Calu3 (cell line): ENCODE results near the gene KATNIP. TPM values are rescaled to one million over a fixed set of nuclear protein-coding genes. Genes with fewer than 3 reads are reported as not detected.

Experiments used
- BruUV-seq: library from RNA; stranded (reverse); fragments of 400-500 nt; replicated peaks from 2 replicates; lab custom pipeline; 2021; lab: Mats Ljungman, UMichigan
- CTCF ChIA-PET: fragments of 300-600 bp; sonication (Branson Sonifier 250); formaldehyde crosslinking; loops from one replicate; lab custom pipeline; 2022; ENCODE audit warnings: antibody characterized with exemption; lab: Charles Lee
- DNase-seq: peaks from one replicate; pipeline ENCODE4 v3.0.0; 2022
- H3K27ac Mint-ChIP-seq: one replicate; pipeline ENCODE4 v1.8.0; 2022; ENCODE audit warnings: mixed read lengths; ENCODE audit not compliant: unreplicated experiment
- H3K27me3 Mint-ChIP-seq: one replicate; pipeline ENCODE4 v1.8.0; 2022; ENCODE audit warnings: mixed read lengths; ENCODE audit not compliant: unreplicated experiment
- H3K36me3 Mint-ChIP-seq: one replicate; pipeline ENCODE4 v1.8.0; 2022; ENCODE audit warnings: mild to moderate bottlenecking, moderate library complexity, mixed read lengths; ENCODE audit not compliant: insufficient read depth, unreplicated experiment
- H3K4me1 Mint-ChIP-seq: one replicate; pipeline ENCODE4 v1.8.0; 2022; ENCODE audit warnings: mild to moderate bottlenecking, low read depth, mixed read lengths; ENCODE audit not compliant: unreplicated experiment
- H3K4me3 Mint-ChIP-seq: one replicate; pipeline ENCODE4 v1.8.0; 2022; ENCODE audit warnings: mild to moderate bottlenecking, low read depth, moderate library complexity, mixed read lengths; ENCODE audit not compliant: unreplicated experiment
- H3K9me3 Mint-ChIP-seq: one replicate; pipeline ENCODE4 v1.8.0; 2022; ENCODE audit warnings: low read depth, mixed read lengths; ENCODE audit not compliant: unreplicated experiment
- intact Hi-C: fragments of 100-400 bp; cut with micrococcal nuclease; formaldehyde crosslinking; loops from one replicate; pipeline ENCODE4 v1.10.0; 2022; ENCODE audit not compliant: unreplicated experiment
- total RNA-seq: library from RNA; stranded (reverse); gene quantifications from 2 replicates; pipeline ENCODE4 v1.2.3, GENCODE V29; 2022
- TF ChIP-seq, protein P1 (sequence below): fragments of 200-600 bp; IDR thresholded peaks from one replicate; pipeline ENCODE4 v1.8.0; 2022; ENCODE audit warnings: antibody characterized with exemption; ENCODE audit not compliant: unreplicated experiment

The KATNIP gene
- total RNA-seq, 1 experiment from 2014 or later = 37.8 TPM

DNA sequence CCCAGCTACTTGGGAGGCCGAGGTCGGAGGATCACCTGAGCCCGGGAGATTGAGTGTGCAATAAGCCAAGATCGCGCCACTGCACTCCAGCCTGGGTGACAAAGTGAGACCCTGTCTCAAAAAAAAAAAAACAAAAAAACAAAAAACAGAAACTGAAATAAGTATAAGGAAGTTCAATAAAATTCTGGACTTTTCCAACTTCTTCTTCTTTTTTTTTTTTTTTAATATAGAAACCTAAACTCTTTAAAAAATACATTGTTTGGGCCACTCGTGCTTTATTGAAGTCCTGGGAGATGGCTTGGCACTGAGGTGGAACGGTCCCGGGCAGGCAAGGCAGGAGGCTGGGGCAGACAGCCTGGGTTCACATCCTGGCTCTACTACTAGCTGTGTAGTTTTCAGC, 36.8 kb downstream of the KATNIP start:
- H3K9me3 Mint-ChIP-seq = no peaks in the 10 kb centered on the region
- CTCF ChIA-PET = interaction anchor here (0.7 kb wide), 1 partner anchor 34 kb away, joined by 3 read pairs; no protein-coding TSS in a partner anchor
- H3K27ac Mint-ChIP-seq = no peak overlapping the region
- H3K4me3 Mint-ChIP-seq = no peak overlapping the region
- BruUV-seq = no TSS peak
- DNase-seq = no peak
- TF ChIP-seq, protein P1, sequence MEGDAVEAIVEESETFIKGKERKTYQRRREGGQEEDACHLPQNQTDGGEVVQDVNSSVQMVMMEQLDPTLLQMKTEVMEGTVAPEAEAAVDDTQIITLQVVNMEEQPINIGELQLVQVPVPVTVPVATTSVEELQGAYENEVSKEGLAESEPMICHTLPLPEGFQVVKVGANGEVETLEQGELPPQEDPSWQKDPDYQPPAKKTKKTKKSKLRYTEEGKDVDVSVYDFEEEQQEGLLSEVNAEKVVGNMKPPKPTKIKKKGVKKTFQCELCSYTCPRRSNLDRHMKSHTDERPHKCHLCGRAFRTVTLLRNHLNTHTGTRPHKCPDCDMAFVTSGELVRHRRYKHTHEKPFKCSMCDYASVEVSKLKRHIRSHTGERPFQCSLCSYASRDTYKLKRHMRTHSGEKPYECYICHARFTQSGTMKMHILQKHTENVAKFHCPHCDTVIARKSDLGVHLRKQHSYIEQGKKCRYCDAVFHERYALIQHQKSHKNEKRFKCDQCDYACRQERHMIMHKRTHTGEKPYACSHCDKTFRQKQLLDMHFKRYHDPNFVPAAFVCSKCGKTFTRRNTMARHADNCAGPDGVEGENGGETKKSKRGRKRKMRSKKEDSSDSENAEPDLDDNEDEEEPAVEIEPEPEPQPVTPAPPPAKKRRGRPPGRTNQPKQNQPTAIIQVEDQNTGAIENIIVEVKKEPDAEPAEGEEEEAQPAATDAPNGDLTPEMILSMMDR = no peak
- no peaks in the 10 kb centered on the region for H3K4me1 Mint-ChIP-seq
- intact Hi-C loops = no loop called here
- no peaks in the 10 kb centered on the region for H3K36me3 Mint-ChIP-seq
- H3K27me3 Mint-ChIP-seq = no peaks in the 10 kb centered on the region

DNA sequence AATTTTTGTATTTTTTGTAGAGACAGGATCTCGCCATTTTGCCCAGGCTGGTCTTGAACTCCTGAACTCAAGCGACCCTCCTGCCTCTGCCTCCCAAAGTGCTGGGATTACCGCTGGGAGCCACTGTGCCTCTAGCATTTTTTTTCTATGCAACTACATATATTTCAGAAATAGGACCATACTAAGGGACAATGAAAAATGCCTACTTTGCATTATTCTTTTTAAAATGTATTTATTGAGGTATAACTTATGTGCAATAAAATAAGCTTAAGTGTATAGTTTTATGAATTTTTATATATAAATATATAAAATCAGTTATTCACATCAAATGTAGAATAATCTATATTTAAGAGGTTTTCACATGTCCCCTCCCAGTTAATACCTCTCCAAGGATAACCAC, 38.1 kb downstream of the KATNIP start:
- TF ChIP-seq, protein P1 = no peak
- CTCF ChIA-PET = interaction anchor here (0.6 kb wide), 1 partner anchor 9 kb away, joined by 4 read pairs; no protein-coding TSS in a partner anchor
- Mint-ChIP-seq H3K4me1 (no peaks in the 10 kb centered on the region), H3K27me3 (no peaks in the 10 kb centered on the region), H3K9me3 (no peaks in the 10 kb centered on the region), H3K4me3 (no peak overlapping the region), H3K36me3 (no peaks in the 10 kb centered on the region), H3K27ac (no peak overlapping the region)
- no peak for DNase-seq
- no TSS peak for BruUV-seq
- intact Hi-C loops = no loop called here

DNA sequence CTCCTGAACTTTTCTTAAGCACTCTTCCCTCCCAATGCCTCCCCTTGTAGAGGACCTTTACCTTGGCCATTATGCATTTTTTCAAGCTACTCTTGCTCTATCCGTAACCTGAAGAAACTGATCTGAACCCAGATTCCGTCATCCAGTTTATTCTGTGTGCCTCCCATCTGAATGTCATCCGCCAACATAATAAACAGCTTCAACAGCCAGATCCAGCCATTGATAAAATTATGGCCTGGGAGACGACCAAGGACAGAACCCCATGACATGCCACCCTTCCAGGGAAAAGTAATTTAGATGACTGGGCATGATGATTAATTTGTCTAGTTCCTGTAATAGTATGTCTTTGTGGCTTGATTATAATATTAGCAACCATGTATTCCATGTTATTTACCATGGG, 41.9 kb downstream of the KATNIP start:
- TF ChIP-seq, protein P1 = no peak
- no peak for DNase-seq
- intact Hi-C loops = no loop called here
- no peaks in the 10 kb centered on the region for H3K36me3 Mint-ChIP-seq
- H3K4me1 Mint-ChIP-seq = no peaks in the 10 kb centered on the region
- H3K9me3 Mint-ChIP-seq = no peaks in the 10 kb centered on the region
- H3K27me3 Mint-ChIP-seq = no peaks in the 10 kb centered on the region
- no TSS peak for BruUV-seq
- H3K27ac Mint-ChIP-seq = no peak overlapping the region
- CTCF ChIA-PET = no interaction called here
- no peak overlapping the region for H3K4me3 Mint-ChIP-seq

DNA sequence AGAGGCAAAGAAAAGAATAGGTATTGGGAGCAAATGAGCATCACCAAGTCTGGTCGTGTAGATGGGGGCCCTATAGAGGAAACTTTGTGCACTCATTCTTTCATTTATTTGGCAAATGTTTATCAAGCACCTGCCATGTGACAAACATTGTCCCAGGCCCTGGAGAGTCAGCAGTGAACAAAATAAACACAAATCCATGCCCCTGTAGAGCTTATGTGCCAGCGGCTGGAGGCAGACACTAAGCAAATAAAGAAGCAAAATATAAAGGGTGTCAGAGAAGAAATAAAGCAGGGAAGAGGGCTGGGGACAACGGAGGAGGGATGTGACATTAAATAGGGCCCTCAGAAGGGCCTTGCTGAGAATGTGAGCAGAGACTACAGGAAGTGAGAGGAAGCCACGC, 45.5 kb downstream of the KATNIP start:
- CTCF ChIA-PET = no interaction called here
- H3K4me3 Mint-ChIP-seq = no peak overlapping the region
- H3K36me3 Mint-ChIP-seq = no peaks in the 10 kb centered on the region
- H3K9me3 Mint-ChIP-seq = no peaks in the 10 kb centered on the region
- TF ChIP-seq, protein P1 = no peak
- H3K4me1 Mint-ChIP-seq = no peaks in the 10 kb centered on the region
- intact Hi-C loops = no loop called here
- H3K27me3 Mint-ChIP-seq = no peaks in the 10 kb centered on the region
- no TSS peak for BruUV-seq
- no peak for DNase-seq
- no peak overlapping the region for H3K27ac Mint-ChIP-seq
